HepG2 (cell line): ENCODE results near the gene HPS4. TPM values are rescaled to one million over a fixed set of nuclear protein-coding genes. Genes with fewer than 3 reads are reported as not detected.

ENCODE experiments used
- ATAC-seq: fragments of 200-7000 bp; cut with Tn5 transposase; 3 replicates; pipeline ENCODE4 v1.9.1; 2020; ENCODE audit warnings: mild to moderate bottlenecking, moderate library complexity
- BruUV-seq: library from RNA; stranded (reverse); fragments of 400-500 nt; replicated peaks from 2 replicates; lab custom pipeline; 2021; lab: Mats Ljungman, UMichigan
- CTCF ChIA-PET: fragments of 300-600 bp; formaldehyde crosslinking; extraction: SDS; loops from one replicate; lab custom pipeline; 2021; ENCODE audit warnings: low total read pairs, inconsistent platforms, low intra/inter-chr PET ratio; lab: Yijun Ruan, JAX
- POLR2A ChIA-PET: fragments of 350-600 bp; sonication (Branson Sonifier 250); formaldehyde crosslinking; loops from one replicate; lab custom pipeline; 2020; ENCODE audit warnings: antibody characterized with exemption, inconsistent platforms; lab: Yijun Ruan, JAX
- DNase-seq: peaks from one replicate; pipeline ENCODE4 v3.0.0-alpha.2; 2015; ENCODE audit warnings: low spot score
- FAIRE-seq: peaks from 3 replicates; lab custom pipeline; 2011; peaks lifted over from hg19 to GRCh38; lab: Jason Lieb, UNC
- H2AFZ ChIP-seq: one replicate; pipeline ENCODE4 v1.6.1; 2011; ENCODE audit warnings: low read length, inconsistent platforms
- H3K27ac ChIP-seq: fragments of 300-600 bp; 3 replicates; pipeline ENCODE4 v1.8.0; 2011; ENCODE audit warnings: mixed run types, mild to moderate bottlenecking, mixed read lengths, low read length, inconsistent platforms; ENCODE audit not compliant: insufficient read depth; ENCODE audit errors: extremely low read length
- H3K27me3 ChIP-seq, 2 experiments: fragments of 200-600 bp in 1 of 2; 2 replicates in 1 of 2; 3 replicates in 1 of 2; pipeline versions ENCODE4 v1.6.0 to v1.8.0; 2011; ENCODE audit warnings: low read length in 2 of 2, mild to moderate bottlenecking in 2 of 2, moderate library complexity in 2 of 2, inconsistent platforms in 1 of 2; ENCODE audit not compliant: insufficient read depth in 2 of 2, control insufficient read depth in 1 of 2
- H3K36me3 ChIP-seq, 2 experiments: fragments of 200-600 bp in 1 of 2; replicated peaks in 1 of 2; 2 replicates in 1 of 2; 3 replicates in 1 of 2; pipeline versions ENCODE4 v1.5.1 to v1.8.0; 2011; ENCODE audit warnings: low read length in 2 of 2, inconsistent platforms in 1 of 2; ENCODE audit not compliant: insufficient read depth in 2 of 2, control insufficient read depth in 1 of 2
- H3K4me1 ChIP-seq: 2 replicates; pipeline ENCODE4 v1.5.1; 2012; ENCODE audit warnings: low read length, inconsistent platforms; ENCODE audit not compliant: insufficient read depth
- H3K4me2 ChIP-seq: 2 replicates; pipeline ENCODE4 v1.6.0; 2011; ENCODE audit warnings: low read depth, low read length, inconsistent platforms
- H3K4me3 ChIP-seq, 3 experiments: fragments of 200-600 bp in 1 of 3; sonication (generic), shearing (Covaris generic) in 1 of 3; replicated peaks in 1 of 3; 2 replicates each; pipeline ENCODE4 v1.5.1; 2011 to 2016; ENCODE audit warnings: low read length in 3 of 3, inconsistent platforms in 2 of 3, low read depth in 2 of 3, mild to moderate bottlenecking in 2 of 3, control low read depth in 1 of 3, mixed read lengths in 1 of 3; ENCODE audit not compliant: insufficient read depth in 1 of 3
- H3K79me2 ChIP-seq: one replicate; pipeline ENCODE4 v1.6.1; 2011; ENCODE audit warnings: low read length, inconsistent platforms; ENCODE audit not compliant: insufficient read depth
- H3K9ac ChIP-seq: 2 replicates; pipeline ENCODE4 v1.6.0; 2011; ENCODE audit warnings: mild to moderate bottlenecking, low read depth, low read length, inconsistent platforms; ENCODE audit not compliant: insufficient read depth
- H3K9me3 ChIP-seq: 2 replicates; pipeline ENCODE4 v1.5.1; 2012; ENCODE audit warnings: mild to moderate bottlenecking, low read length
- H4K20me1 ChIP-seq: 2 replicates; pipeline ENCODE4 v1.6.0; 2011; ENCODE audit warnings: inconsistent platforms, mild to moderate bottlenecking, low read length, moderate library complexity; ENCODE audit not compliant: insufficient read depth
- ATF7-NPFF ChIP-seq: sonication (generic); formaldehyde crosslinking; IDR thresholded peaks from 2 replicates; pipeline ENCODE4 v1.8.1; 2023; ENCODE audit warnings: mild to moderate bottlenecking, low read depth, missing genetic modification reagents, moderate library complexity
- CBFB ChIP-seq: sonication (generic); formaldehyde crosslinking; IDR thresholded peaks from 2 replicates; pipeline ENCODE4 v1.4.0; 2020; ENCODE audit warnings: missing genetic modification reagents
- KDM1A ChIP-seq: IDR thresholded peaks from 2 replicates; pipeline ENCODE4 v1.6.1; 2016; ENCODE audit warnings: missing compliant biosample characterization
- KDM4B ChIP-seq: sonication (generic); formaldehyde crosslinking; IDR thresholded peaks from 2 replicates; pipeline ENCODE4 v1.4.0; 2020; ENCODE audit warnings: missing genetic modification reagents
- MTA1 ChIP-seq: sonication (generic); formaldehyde crosslinking; IDR thresholded peaks from 2 replicates; pipeline ENCODE4 v1.4.0; 2020; ENCODE audit warnings: missing genetic modification reagents, mild to moderate bottlenecking, borderline replicate concordance
- NRL ChIP-seq: sonication (generic); formaldehyde crosslinking; IDR thresholded peaks from 2 replicates; pipeline ENCODE4 v1.5.0; 2020; ENCODE audit warnings: missing genetic modification reagents, mild to moderate bottlenecking, moderate library complexity, borderline replicate concordance
- ZKSCAN8 ChIP-seq: IDR thresholded peaks from 2 replicates; pipeline ENCODE4 v1.6.1; 2016; ENCODE audit warnings: borderline replicate concordance, missing genetic modification reagents, missing compliant biosample characterization
- ZNF10 ChIP-seq: sonication (generic); formaldehyde crosslinking; IDR thresholded peaks from 2 replicates; pipeline ENCODE4 v1.4.0; 2020; ENCODE audit warnings: mild to moderate bottlenecking, low read depth, missing genetic modification reagents, borderline replicate concordance
- ZNF773 ChIP-seq: sonication (generic); formaldehyde crosslinking; IDR thresholded peaks from 2 replicates; pipeline ENCODE4 v1.4.0; 2020; ENCODE audit warnings: missing genetic modification reagents, borderline replicate concordance
- ZNF800 ChIP-seq: sonication (generic); formaldehyde crosslinking; IDR thresholded peaks from 2 replicates; pipeline ENCODE4 v1.4.0; 2020; ENCODE audit warnings: missing genetic modification reagents
- WGBS: methylation state at CpG from one replicate; pipeline ENCODE4 v1.1.6; 2017; ENCODE audit warnings: low lambda C conversion rate; 5-methylcytosine and 5-hydroxymethylcytosine counted together
- in situ Hi-C: cut with HindIII; loops from 2 replicates; pipeline ENCODE4 v1.10.0; 2017; ENCODE audit warnings: low pct_unique_long_range_greater_than_20kb; ENCODE audit not compliant: extremely low pct_ligation_motif_present
- intact Hi-C: fragments of 100-400 bp; cut with micrococcal nuclease; formaldehyde crosslinking; loops from one replicate; pipeline ENCODE4 v1.10.0; 2022; ENCODE audit not compliant: unreplicated experiment
- polyA plus RNA-seq, 8 experiments: library from polyadenylated mRNA; depleted of rRNA in 3 of 8; stranded (reverse) in 7 of 8; unstranded in 1 of 8; fragments of >200 nt; fragmentation: Illumina TruSeq in 4 of 8; extraction: Trizol in 4 of 8; gene quantifications; 2 replicates each; pipeline versions ENCODE4 v1.2.1 to v1.2.3, GENCODE V29; 2011 to 2016; ENCODE audit warnings: low read depth in 4 of 8, missing spikeins in 1 of 8, mixed read lengths in 1 of 8; ENCODE audit not compliant: insufficient read depth in 1 of 8
- total RNA-seq, 5 experiments: library from RNA; depleted of rRNA; stranded (reverse); fragments of >200 nt; fragmentation: Illumina TruSeq; extraction: Trizol; gene quantifications; 2 replicates each; pipeline ENCODE4 v1.2.3, GENCODE V29; 2016; ENCODE audit warnings: low read depth in 1 of 5
- TF ChIP-seq, protein P1 (sequence below), 2 experiments: IDR thresholded peaks; 2 replicates each; pipeline ENCODE4 v1.6.1; 2011 to 2012; ENCODE audit warnings: low read length in 2 of 2, borderline replicate concordance in 1 of 2, low read depth in 1 of 2, mild to moderate bottlenecking in 1 of 2, moderate library complexity in 1 of 2
- TF ChIP-seq, protein P2 (sequence below): sonication (generic); formaldehyde crosslinking; IDR thresholded peaks from 2 replicates; pipeline ENCODE4 v1.5.0; 2020; ENCODE audit warnings: missing genetic modification reagents

HPS4 gene
- total and polyA plus RNA-seq, 2 of the 13 experiments (the other 11 are each of a cell fraction or from before 2014, with no cell fraction given): 27.4 to 34.0 TPM

GRCh38 chr22:26503758-26504157 lies 20.2 kb upstream of the HPS4 start:
- Histone ChIP-seq H3K9me3 (no peaks in the 10 kb centered on the region), H3K4me1 (no peaks in the 10 kb centered on the region), H4K20me1 (no peaks in the 10 kb centered on the region), H3K36me3 (peaks cover 28 to 77% of the 10 kb centered on the region in 2 experiments), H3K79me2 (no peaks in the 10 kb centered on the region)
- no TSS peak for BruUV-seq
- 100% methylated on average over 1 of the region's 1 CpG for WGBS
- no peak for ATAC-seq
- no peak for TF ChIP-seq MTA1 (CRISPR knock-in tag)
- TF ChIP-seq ATF7-NPFF (CRISPR knock-in tag): no peak
- no peak for TF ChIP-seq NRL (CRISPR knock-in tag)
- TF ChIP-seq CBFB (CRISPR knock-in tag): no peak
- TF ChIP-seq ZKSCAN8: no peak
- TF ChIP-seq ZNF773: no peak
- TF ChIP-seq ZNF800 (CRISPR knock-in tag): no peak
- TF ChIP-seq, protein P1, sequence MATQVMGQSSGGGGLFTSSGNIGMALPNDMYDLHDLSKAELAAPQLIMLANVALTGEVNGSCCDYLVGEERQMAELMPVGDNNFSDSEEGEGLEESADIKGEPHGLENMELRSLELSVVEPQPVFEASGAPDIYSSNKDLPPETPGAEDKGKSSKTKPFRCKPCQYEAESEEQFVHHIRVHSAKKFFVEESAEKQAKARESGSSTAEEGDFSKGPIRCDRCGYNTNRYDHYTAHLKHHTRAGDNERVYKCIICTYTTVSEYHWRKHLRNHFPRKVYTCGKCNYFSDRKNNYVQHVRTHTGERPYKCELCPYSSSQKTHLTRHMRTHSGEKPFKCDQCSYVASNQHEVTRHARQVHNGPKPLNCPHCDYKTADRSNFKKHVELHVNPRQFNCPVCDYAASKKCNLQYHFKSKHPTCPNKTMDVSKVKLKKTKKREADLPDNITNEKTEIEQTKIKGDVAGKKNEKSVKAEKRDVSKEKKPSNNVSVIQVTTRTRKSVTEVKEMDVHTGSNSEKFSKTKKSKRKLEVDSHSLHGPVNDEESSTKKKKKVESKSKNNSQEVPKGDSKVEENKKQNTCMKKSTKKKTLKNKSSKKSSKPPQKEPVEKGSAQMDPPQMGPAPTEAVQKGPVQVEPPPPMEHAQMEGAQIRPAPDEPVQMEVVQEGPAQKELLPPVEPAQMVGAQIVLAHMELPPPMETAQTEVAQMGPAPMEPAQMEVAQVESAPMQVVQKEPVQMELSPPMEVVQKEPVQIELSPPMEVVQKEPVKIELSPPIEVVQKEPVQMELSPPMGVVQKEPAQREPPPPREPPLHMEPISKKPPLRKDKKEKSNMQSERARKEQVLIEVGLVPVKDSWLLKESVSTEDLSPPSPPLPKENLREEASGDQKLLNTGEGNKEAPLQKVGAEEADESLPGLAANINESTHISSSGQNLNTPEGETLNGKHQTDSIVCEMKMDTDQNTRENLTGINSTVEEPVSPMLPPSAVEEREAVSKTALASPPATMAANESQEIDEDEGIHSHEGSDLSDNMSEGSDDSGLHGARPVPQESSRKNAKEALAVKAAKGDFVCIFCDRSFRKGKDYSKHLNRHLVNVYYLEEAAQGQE (IDR thresholded peaks at IDR 0.05; ENCODE audit: borderline replicate concordance in 1 of 2, low read depth in 1 of 2, low read length in 2 of 2): no peak
- no peak for TF ChIP-seq ZNF10
- no peak for TF ChIP-seq KDM1A (CRISPR knock-in tag)
- no peak for TF ChIP-seq KDM4B (CRISPR knock-in tag)
- TF ChIP-seq, protein P2, sequence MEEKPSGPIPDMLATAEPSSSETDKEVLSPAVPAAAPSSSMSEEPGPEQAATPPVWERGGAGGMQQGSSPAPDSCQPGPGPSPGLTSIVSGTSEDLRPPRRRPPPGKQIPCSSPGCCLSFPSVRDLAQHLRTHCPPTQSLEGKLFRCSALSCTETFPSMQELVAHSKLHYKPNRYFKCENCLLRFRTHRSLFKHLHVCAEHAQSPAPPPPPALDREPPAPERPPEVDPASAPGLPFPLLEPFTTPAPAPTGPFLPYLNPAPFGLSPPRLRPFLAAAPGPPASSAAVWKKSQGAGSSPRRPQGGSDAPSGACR (CRISPR knock-in tag): no peak
- TF ChIP-seq, all 625 proteins: peak for 0
- ChIA-PET POLR2A (no interaction called here), CTCF (no interaction called here)
- in situ Hi-C loops (no loop called here), intact Hi-C loops (no loop called here)
- H3K4me2 ChIP-seq: no peak overlapping the region
- H3K4me3 ChIP-seq: no peak overlapping the region
- no peak overlapping the region for H3K9ac ChIP-seq
- H3K27ac ChIP-seq: no peak overlapping the region
- FAIRE-seq (no peak), DNase-seq (no peak)
- no peaks in the 10 kb centered on the region for H3K27me3 ChIP-seq
- no peak overlapping the region for H2AFZ ChIP-seq
